PC-9 (cell line): ENCODE data around the gene BUB1.
"Not testable (repeated sequence)": the region's sequence is repeated elsewhere in the genome, so short reads cannot be mapped to it uniquely, and the experiment has no call there.

Experiments used
- EZH2 ChIP-seq: fragments of 200-600 bp; sonication (generic); IDR thresholded peaks from 2 replicates; pipeline ENCODE4 v1.8.0; 2017; ENCODE audit warnings: antibody characterized with exemption, low read depth
- TF ChIP-seq, protein P1 (sequence below): fragments of 200-600 bp; sonication (generic); conservative IDR thresholded peaks from 2 replicates; pipeline ENCODE4 v1.6.1; 2017; ENCODE audit warnings: mixed run types, antibody characterized with exemption, mild to moderate bottlenecking, moderate library complexity

DNA sequence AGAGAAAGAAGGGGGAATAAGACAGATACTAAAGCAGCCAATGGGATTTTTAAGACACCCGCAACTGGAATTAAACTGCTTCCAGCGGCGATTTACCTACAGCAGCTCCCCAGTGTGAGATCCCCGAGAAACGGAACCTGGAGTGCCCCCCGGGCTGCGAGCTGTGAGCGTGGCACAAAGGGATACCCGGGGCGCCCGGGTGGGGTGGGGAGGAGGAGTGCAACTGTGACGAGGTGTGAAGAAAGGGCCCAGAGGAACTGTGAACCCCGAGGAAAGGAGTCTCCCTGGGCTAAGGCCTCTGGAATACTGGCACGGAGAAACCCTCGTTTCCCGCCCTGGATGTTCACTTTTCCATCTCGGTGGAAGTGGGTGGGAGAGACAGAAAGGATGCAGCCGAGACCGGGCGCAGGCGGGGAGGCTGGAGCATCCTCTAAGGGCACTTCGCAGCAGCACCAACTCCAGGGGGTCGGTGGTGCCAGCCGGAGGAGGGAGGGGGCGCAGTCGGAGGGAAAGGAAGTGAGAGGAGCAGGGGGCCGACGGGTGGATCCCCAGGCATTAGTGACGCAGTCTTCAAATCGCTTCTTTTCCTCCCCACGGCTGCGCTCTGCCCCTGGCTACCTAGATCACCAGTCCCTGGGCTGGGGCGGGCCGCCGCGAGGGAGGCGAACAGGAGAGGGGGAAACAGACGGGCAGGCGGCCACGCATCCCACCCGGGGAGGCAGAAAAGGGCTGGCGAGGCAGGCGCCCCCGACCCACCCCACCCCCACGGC, 67.8 kb downstream of the BUB1 start:
- TF ChIP-seq, protein P1, sequence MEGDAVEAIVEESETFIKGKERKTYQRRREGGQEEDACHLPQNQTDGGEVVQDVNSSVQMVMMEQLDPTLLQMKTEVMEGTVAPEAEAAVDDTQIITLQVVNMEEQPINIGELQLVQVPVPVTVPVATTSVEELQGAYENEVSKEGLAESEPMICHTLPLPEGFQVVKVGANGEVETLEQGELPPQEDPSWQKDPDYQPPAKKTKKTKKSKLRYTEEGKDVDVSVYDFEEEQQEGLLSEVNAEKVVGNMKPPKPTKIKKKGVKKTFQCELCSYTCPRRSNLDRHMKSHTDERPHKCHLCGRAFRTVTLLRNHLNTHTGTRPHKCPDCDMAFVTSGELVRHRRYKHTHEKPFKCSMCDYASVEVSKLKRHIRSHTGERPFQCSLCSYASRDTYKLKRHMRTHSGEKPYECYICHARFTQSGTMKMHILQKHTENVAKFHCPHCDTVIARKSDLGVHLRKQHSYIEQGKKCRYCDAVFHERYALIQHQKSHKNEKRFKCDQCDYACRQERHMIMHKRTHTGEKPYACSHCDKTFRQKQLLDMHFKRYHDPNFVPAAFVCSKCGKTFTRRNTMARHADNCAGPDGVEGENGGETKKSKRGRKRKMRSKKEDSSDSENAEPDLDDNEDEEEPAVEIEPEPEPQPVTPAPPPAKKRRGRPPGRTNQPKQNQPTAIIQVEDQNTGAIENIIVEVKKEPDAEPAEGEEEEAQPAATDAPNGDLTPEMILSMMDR: not testable (repeated sequence)
- not testable (repeated sequence) for TF ChIP-seq EZH2
